OCI-LY7 (cell line): ENCODE measurements around the gene WASF2. TPM values are rescaled to one million over a fixed set of nuclear protein-coding genes. Genes with fewer than 3 reads are reported as not detected.

Experiments used
- BruUV-seq: library from RNA; stranded (reverse); fragments of 400-500 nt; replicated peaks from 2 replicates; lab custom pipeline; 2021; lab: Mats Ljungman, UMichigan
- CTCF ChIA-PET: fragments of 300-600 bp; sonication (Branson Sonifier 250); formaldehyde crosslinking; loops from one replicate; lab custom pipeline; 2022; ENCODE audit warnings: antibody characterized with exemption; ENCODE audit not compliant: unreplicated experiment; lab: Charles Lee
- POLR2A ChIA-PET: fragments of 300-600 bp; sonication (Branson Sonifier 250); formaldehyde crosslinking; loops from one replicate; lab custom pipeline; 2022; ENCODE audit warnings: antibody characterized with exemption; lab: Charles Lee
- DNase-seq: peaks from one replicate; pipeline ENCODE4 v3.0.0-alpha.2; 2015; ENCODE audit warnings: low spot score
- H2AFZ ChIP-seq: fragments of 200-600 bp; sonication (generic), shearing (Covaris generic); 2 replicates; pipeline ENCODE4 v1.6.1; 2014; ENCODE audit warnings: mild to moderate bottlenecking, antibody characterized with exemption, low read length, moderate library complexity
- H3K27ac ChIP-seq: fragments of 200-600 bp; sonication (generic); 2 replicates; pipeline ENCODE4 v1.5.1; 2014; ENCODE audit warnings: mixed run types, low read depth, mild to moderate bottlenecking, moderate library complexity, low read length, inconsistent platforms; ENCODE audit not compliant: poor library complexity, severe bottlenecking
- H3K36me3 ChIP-seq: fragments of 200-600 bp; sonication (generic); 2 replicates; pipeline ENCODE4 v1.6.1; 2014; ENCODE audit warnings: mild to moderate bottlenecking, antibody characterized with exemption, low read length, moderate library complexity, mixed read lengths; ENCODE audit not compliant: insufficient read depth
- H3K4me1 ChIP-seq: fragments of 200-600 bp; sonication (generic); 2 replicates; pipeline ENCODE4 v1.5.1; 2014; ENCODE audit warnings: mild to moderate bottlenecking, low read length; ENCODE audit not compliant: insufficient read depth, poor library complexity, severe bottlenecking
- H3K4me2 ChIP-seq: fragments of 200-600 bp; sonication (generic); 2 replicates; pipeline ENCODE4 v1.6.1; 2014; ENCODE audit warnings: mild to moderate bottlenecking, low read length
- H3K4me3 ChIP-seq: fragments of 200-600 bp; sonication (generic); 2 replicates; pipeline ENCODE4 v1.5.1; 2014; ENCODE audit warnings: mild to moderate bottlenecking, low read depth, low read length; ENCODE audit not compliant: poor library complexity, severe bottlenecking
- H3K79me2 ChIP-seq: fragments of 200-600 bp; sonication (generic); 2 replicates; pipeline ENCODE4 v1.6.1; 2016; ENCODE audit warnings: low read depth, mild to moderate bottlenecking, low read length, moderate library complexity, mixed read lengths; ENCODE audit not compliant: insufficient read depth
- H3K9me2 ChIP-seq: fragments of 200-600 bp; sonication (generic); 2 replicates; pipeline ENCODE4 v1.6.1; 2016; ENCODE audit warnings: mild to moderate bottlenecking, low read length, mixed read lengths; ENCODE audit not compliant: insufficient read depth
- H3K9me3 ChIP-seq: fragments of 200-600 bp; sonication (generic); 2 replicates; pipeline ENCODE4 v1.6.1; 2014; ENCODE audit warnings: mild to moderate bottlenecking, mixed run types, low read length, mixed read lengths
- H4K20me1 ChIP-seq: fragments of 200-600 bp; sonication (generic); 2 replicates; pipeline ENCODE4 v1.6.1; 2014; ENCODE audit warnings: mild to moderate bottlenecking, antibody characterized with exemption, low read length, moderate library complexity, mixed read lengths; ENCODE audit not compliant: insufficient read depth
- EZH2phosphoT487 ChIP-seq: fragments of 200-600 bp; sonication (generic); IDR thresholded peaks from 2 replicates; pipeline ENCODE4 v1.6.1; 2018; ENCODE audit warnings: low read depth, borderline replicate concordance, mild to moderate bottlenecking, mixed run types, antibody characterized with exemption, low read length, moderate library complexity, mixed read lengths
- intact Hi-C: fragments of 100-400 bp; cut with micrococcal nuclease; formaldehyde crosslinking; loops from one replicate; pipeline ENCODE4 v1.10.0; 2022; ENCODE audit not compliant: unreplicated experiment
- total RNA-seq, 2 experiments: library from RNA; depleted of rRNA in 1 of 2; stranded (reverse); fragments of >200 nt in 1 of 2; shearing (Covaris generic) in 1 of 2; gene quantifications; 2 replicates each; pipeline ENCODE4 v1.2.3, GENCODE V29; 2014 to 2022
- TF ChIP-seq, protein P1 (sequence below): fragments of 200-600 bp; sonication (generic); conservative IDR thresholded peaks from 2 replicates; pipeline ENCODE4 v1.5.1; 2014; ENCODE audit warnings: mild to moderate bottlenecking, antibody characterized with exemption, low read length, moderate library complexity, mixed read lengths

The WASF2 gene
- total RNA-seq, 2 experiments from 2014 or later: 26.9 to 106 TPM

DNA sequence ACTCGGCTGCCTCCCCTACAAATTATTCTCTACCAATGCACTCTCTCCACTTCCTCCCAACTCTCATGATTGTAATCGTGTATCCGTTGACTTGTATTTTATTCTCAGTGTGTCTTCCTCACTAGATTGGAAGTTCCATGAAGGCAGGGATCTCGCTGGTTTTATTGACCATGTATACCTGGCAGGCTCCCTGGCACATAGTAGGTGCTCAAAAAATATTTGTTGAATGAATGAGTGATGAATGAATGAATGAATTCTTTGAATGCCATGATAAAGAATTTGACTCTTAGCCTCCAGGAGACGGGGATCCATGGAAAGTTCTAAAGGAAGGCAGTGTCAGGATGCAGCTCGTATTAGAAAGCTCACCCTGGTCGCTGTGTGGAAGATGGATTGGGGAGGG lies 28.8 kb upstream of the WASF2 start:
- no peak for DNase-seq
- Histone ChIP-seq H3K27ac (no peak overlapping the region), H3K9me2 (no peaks in the 10 kb centered on the region), H2AFZ (no peak overlapping the region), H4K20me1 (no peaks in the 10 kb centered on the region), H3K9me3 (no peaks in the 10 kb centered on the region), H3K36me3 (no peaks in the 10 kb centered on the region), H3K4me1 (peaks cover 13% of the 10 kb centered on the region), H3K4me3 (no peak overlapping the region), H3K79me2 (no peaks in the 10 kb centered on the region), H3K4me2 (no peak overlapping the region)
- intact Hi-C loops: no loop called here
- ChIA-PET CTCF (no interaction called here), POLR2A (no interaction called here)
- TF ChIP-seq, protein P1, sequence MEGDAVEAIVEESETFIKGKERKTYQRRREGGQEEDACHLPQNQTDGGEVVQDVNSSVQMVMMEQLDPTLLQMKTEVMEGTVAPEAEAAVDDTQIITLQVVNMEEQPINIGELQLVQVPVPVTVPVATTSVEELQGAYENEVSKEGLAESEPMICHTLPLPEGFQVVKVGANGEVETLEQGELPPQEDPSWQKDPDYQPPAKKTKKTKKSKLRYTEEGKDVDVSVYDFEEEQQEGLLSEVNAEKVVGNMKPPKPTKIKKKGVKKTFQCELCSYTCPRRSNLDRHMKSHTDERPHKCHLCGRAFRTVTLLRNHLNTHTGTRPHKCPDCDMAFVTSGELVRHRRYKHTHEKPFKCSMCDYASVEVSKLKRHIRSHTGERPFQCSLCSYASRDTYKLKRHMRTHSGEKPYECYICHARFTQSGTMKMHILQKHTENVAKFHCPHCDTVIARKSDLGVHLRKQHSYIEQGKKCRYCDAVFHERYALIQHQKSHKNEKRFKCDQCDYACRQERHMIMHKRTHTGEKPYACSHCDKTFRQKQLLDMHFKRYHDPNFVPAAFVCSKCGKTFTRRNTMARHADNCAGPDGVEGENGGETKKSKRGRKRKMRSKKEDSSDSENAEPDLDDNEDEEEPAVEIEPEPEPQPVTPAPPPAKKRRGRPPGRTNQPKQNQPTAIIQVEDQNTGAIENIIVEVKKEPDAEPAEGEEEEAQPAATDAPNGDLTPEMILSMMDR: no peak
- TF ChIP-seq EZH2phosphoT487: no peak
- no TSS peak for BruUV-seq

DNA sequence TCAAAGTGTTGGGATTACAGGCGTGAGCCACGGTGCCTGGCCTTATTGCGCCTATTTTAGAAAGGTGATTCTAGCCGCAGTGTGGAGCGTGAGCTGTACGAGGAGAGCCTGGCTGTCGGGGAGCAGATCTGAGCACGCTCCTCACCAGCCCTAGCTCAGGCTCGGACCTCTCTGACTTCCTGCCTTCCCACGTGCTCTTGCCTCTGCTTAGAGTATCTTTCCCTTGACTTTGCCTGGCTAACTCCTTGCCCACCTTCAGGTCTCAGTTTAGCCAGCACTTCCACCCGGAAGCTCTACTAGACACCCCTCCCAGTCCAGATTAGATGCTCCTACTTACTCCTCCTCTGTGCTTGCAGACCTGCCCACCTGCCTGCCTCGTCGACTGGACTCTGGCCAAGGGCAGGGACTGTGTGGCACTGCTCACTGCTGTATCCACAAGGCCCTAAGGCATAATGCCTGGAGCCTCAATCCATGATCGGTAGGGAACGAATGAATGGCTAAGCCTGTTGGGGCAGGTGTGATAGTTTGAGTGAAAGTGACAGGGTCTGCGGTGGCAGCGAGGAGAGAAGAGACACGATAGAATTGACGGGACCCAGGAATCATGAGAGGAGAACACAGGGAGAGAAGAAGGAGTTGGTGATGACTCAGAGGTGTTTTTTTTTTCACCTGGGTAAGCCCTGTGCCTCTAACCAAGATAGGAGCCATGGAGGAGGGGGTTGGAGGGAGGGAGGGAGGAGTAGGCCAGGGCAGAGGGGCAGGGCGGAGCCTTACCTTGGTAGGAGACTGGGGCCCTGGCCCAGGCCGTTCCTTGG lies 28.1 kb upstream of the WASF2 start:
- no peak for DNase-seq
- intact Hi-C loops: no loop called here
- H3K9me3 ChIP-seq: no peaks in the 10 kb centered on the region
- no peaks in the 10 kb centered on the region for H3K9me2 ChIP-seq
- H3K4me2 ChIP-seq: no peak overlapping the region
- H3K27ac ChIP-seq: no peak overlapping the region
- no peak overlapping the region for H2AFZ ChIP-seq
- no peak overlapping the region for H3K4me3 ChIP-seq
- ChIA-PET POLR2A (no interaction called here), CTCF (no interaction called here)
- no TSS peak for BruUV-seq
- H3K36me3 ChIP-seq: no peaks in the 10 kb centered on the region
- H4K20me1 ChIP-seq: no peaks in the 10 kb centered on the region
- H3K4me1 ChIP-seq: peaks cover 6% of the 10 kb centered on the region
- H3K79me2 ChIP-seq: no peaks in the 10 kb centered on the region
- TF ChIP-seq EZH2phosphoT487: no peak
- TF ChIP-seq, protein P1: no peak

- POLR2A ChIA-PET: interaction anchor here (1.1 kb wide), 1 partner anchor 8 kb away, joined by 5 read pairs; no protein-coding TSS in a partner anchor
- no peaks in the 10 kb centered on the region for H3K9me3 ChIP-seq
- no peak overlapping the region for H3K27ac ChIP-seq
- H3K4me3 ChIP-seq: no peak overlapping the region
- H3K4me1 ChIP-seq: no peaks in the 10 kb centered on the region
- no peak overlapping the region for H3K4me2 ChIP-seq
- H4K20me1 ChIP-seq: no peaks in the 10 kb centered on the region
- no TSS peak for BruUV-seq
- no peaks in the 10 kb centered on the region for H3K79me2 ChIP-seq
- no peak overlapping the region for H2AFZ ChIP-seq
- CTCF ChIA-PET: no interaction called here
- no peaks in the 10 kb centered on the region for H3K36me3 ChIP-seq
- intact Hi-C loops: no loop called here
- TF ChIP-seq, protein P1: no peak
- no peak for TF ChIP-seq EZH2phosphoT487
- H3K9me2 ChIP-seq: no peaks in the 10 kb centered on the region
- DNase-seq: no peak
These were observed 27.3 kb upstream of the WASF2 start for GRCh38 chr1:27517301-27517700.
